GM18873 (cell line): ENCODE measurements around the gene SNTN.

Experiments used
- ATAC-seq: cut with Tn5 transposase; IDR thresholded peaks from one replicate; pipeline ENCODE4 v1.9.1; 2021; ENCODE audit warnings: mild to moderate bottlenecking, moderate library complexity, moderate number of reproducible peaks; ENCODE audit not compliant: unreplicated experiment, low FRiP score

SNTN gene

DNA sequence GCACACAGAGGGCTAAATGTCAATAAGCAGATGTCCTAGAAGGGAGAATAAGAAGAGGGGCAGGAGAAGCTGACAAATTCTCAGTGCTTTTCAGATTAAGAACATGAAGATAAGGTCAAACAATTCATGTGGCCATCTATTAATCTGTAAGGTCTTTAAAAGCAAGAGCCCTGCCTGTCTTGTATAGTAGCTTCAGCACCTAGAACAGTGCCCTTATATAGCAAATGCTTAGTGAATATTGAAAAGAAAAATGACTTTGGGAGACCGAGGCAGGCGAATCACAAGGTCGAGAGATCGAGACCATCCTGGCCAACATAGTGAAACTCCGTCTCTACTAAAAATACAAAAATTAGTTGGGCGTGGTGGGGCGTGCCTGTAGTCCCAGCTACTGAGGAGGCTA is 18.1 kb downstream of the SNTN start:
- ATAC-seq, result no peak

DNA sequence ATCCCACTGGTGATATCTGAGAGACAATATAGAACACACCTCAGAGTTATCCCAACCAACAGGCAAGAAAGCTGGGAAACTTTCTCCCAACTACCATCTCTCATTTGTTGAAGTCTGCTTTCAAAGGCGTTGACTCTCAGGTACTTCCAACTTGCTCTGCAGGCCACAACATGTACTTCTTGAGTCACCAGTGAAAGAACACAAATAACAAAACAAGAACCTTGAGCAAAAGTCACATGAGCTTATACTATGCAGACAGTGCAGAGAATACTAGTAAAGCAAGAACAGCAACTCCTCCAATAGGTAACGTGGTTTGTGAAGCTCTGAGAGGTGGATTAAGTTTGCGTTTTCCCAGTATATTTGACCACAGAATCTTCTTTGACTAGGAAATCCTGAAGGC is 20.6 kb downstream of the SNTN start:
- no peak for ATAC-seq

DNA sequence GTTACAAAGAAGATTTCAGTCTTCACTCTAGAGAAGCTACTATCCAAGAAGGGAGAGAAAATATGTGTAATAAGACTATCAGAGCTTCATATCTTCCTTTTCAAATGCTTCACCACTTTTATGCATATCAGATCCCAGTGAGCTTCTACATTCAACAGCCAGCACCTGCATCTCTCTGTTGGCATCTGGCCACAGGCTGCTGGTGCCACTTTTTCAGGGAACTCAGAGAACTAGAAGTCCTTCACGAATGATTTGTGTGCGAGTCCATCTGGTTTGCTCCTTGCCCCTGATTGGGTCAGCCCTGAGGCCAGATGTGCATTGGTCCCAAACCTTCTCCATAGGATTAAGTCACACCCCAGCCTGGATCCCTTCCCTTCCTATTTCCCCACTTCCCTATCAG is 22.1 kb downstream of the SNTN start:
- no peak for ATAC-seq

DNA sequence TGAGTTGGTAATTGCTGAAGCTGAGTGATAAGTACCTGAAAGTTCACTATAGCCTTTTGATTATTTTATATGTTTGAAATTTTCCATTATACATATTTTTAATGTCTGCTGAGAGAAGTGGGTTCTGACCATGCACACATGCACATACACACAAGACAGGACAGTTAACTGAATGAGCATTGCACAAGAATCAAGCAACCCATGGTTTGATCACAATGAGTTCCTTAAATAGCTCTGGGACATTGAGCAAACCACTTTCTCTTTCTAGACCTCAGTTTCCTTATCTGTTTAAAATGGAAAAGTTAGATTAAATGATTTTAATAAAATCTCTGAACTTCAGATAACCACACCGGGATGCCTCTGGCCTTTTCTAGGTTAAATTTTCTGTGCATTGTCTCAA is 26.7 kb downstream of the SNTN start:
- ATAC-seq, result no peak

DNA sequence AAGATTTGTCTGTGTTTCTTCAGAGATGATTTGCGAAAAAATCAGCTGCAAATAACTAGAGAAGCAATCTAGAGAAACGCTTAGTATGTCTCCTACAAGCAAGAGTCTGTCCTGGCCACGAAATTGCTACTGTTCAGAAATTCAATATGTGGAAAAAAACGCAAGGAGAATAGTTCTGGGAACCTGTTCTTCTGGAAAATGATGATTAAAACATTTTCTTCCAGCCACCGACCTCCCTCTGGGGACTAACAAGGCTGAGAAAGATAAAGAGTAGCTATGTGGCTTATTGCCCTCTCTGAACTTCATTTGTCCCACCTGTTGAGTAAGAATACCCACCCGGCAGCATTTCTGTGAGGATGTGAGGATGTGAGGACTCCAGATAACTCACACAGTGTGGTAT is 31.6 kb downstream of the SNTN start:
- ATAC-seq, result no peak

DNA sequence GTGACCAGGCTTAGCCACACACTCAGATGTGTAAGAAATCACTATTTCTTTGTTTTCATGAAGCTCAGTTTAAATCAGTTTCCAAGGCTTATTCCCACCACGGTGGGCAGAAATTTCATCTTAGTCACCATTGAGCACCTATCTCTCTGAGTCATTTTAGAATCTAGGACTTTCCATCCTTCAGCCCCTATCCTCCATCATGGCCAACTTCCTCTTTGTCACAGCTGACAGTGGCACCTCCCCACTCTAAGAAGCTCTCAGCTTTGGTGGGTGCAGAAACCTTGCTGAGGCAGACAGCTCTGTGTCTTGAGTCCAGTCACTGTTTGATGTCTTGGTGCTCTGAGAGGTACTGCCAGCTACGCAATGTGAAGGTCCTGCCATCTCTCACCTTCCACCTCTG is 32.9 kb downstream of the SNTN start:
- no peak for ATAC-seq

DNA sequence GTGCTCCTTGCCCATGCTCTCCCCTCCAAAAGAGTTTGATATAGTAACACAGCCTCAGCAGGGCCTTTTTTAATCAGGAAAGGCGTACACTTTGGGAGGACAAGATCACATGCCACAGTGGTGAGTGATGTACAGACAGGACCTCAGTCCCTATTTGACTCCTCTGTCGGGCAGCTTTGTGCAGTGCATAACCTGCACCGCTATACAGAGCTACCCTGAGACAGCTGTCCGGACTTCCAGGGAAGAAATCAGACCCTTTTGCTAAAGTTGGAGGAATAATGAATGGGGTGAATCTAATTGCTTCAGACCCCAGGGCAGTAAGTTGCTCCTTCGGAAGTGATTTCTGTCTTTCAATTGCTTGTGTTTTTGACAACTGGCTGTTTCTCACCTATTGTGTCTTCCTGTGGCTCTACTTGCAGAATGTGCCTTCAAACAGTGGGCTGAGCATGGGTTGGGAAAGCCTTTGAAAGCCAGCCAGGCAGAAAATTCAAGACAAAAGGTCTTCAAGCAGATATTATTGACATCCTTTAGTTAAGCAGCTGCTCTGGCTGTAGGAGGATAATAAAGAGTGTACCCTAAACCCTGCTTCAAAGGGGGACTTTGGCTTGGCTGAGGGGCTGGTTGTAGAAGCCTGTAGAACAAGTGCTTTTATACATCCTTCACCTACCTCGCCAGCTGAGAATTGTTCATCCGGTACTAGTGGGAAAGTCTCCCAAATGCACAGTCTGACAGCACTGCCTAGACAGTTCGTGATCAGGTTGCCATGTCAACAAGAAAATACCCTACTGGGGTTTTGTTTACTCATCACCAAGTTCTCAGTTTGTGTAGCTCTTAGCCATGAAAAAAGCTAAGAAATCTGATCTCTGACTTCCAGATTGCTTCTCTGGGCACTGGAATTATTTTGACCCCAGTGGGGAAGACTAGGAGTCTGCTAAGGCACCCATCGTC is 35.1 kb downstream of the SNTN start:
- ATAC-seq, result no peak

DNA sequence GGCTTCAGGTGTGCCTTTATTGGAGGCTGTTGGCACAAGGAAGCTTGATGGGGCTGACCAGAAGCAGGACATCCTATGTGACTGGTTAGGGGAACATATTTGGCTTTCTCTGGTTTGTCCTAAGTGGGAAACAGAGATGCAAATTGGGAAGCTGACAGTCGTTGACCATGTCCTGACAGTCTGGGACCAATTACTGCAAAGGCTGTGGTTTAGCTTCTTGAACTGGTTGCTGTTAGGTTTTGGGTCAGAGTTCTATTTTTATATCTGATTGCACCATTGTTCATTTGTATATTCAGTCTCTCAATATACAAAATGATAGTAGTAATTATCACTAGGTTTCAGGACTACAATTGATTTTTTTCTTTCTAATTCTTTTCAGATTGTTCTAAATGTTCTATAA is 36.8 kb downstream of the SNTN start:
- no peak for ATAC-seq

DNA sequence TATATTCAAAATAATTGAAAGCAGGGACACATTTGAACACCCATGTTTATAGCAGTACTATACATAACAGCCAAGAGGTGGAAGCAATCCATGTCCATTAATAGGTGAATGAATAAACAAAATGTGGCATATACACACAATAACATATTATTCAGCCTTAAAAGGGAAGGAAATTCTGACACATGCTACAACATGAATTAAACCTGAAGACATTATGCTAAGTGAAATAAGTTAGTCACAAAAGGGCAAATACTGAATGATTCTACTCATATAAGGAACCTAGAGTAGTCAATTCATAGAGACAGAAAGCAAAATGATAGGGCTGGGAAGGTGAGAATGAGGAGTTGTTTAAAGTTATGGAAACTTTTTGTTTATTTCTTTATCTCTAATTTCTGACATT is 40.9 kb downstream of the SNTN start:
- ATAC-seq, result no peak

DNA sequence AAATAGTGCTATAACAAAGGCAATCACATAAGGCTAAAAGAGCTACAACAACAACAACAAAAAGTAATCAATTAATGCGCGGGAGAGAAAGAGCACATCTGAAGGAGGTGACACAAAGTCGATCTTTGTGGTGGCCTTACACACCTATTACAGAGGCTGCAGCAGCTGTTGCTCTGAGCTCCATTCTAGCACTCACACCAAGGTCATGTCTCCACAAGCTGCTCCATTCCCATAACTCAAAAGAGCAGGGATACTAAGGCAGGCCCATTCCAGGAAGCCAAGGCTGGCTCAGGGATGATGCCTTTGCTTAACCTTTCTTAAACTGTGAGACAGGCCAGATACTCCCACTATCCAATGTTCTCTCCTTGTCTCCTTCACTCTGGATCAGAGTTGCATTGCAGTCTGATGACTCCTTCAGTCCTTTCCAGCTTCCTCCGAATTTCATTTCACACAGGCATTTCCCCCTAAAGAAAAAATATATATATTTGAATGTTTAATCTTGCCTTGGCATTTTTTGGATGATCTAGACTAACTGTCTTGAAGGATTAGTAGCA is 52.7 kb downstream of the SNTN start:
- ATAC-seq, result no peak

DNA sequence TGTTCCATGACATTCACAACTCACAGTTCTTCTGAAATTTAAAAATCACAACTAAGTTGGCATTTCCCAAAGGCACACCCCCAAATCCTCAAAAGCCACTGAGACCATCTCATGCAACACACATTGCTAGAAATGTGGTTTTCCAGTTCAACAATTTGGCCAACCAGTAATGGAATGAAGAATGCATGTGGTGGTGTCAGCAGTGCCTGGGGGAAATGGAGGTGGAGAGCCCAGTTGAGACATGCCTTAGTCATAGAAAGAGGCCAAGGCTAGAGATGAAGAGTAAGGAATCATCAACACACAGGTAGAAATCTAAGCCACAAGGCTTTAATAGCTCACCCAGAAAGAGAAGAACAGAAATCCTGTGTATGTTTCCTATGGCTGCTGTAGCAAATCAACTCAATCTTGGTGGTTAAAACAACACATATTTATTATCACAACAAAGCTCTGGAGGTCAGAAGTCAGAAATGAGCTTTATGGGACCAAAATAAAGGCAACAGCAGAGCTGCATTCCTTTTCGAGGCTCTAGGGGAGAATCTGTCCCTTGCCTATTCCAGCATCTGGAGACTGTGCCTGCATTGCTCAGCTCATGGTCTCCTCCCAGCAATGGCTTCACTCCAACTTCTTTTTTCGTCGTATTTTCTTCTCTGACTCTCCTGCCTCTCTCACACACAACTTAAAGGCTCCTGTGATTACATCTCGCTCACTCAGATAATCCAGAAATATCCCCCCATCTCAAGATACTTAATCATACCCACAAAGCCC is 54.0 kb downstream of the SNTN start:
- ATAC-seq, result no peak

DNA sequence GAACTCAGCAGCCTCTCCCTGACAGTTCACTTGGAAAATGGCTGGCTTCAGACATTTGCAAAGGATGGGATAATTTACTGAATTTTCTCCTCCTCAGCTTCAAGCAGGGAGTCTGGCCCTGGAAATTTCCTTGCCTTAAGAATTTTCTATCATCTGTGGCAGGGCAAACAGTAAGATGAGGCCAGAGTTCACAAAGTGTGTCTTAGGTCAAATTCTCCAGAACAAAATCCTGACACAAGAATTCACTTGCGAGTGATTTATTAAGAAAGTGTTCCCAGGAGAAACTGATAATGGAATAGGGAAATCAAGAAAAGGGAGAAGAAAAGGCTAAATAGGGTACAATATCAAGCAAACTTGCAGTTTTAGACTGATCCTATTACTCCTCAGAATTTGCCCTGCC is 55.3 kb downstream of the SNTN start:
- no peak for ATAC-seq

DNA sequence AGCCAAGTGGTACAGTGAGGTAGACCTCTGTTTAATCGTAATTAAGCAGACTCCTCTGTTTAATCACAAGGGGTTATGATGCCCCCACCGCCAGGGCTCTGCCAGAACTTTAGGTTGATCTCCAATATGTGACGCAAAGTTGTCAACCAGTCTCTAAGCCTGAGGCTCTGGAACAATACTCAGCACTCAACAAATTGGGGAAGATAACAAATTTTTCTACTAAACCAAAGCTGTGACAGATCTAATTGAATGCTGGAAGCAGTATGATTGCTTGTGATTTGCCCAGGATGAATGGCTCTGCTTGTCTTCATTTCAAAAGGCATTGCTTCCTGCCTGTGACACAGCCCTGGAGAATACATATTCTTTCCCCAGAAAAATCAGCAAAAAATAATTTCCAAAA is 57.1 kb downstream of the SNTN start:
- ATAC-seq, result no peak
